HG02610 (cell line): ENCODE measurements around the gene C5orf24.
"Not testable (repeated sequence)": the region's sequence is repeated elsewhere in the genome, so short reads cannot be mapped to it uniquely, and the experiment has no call there.

ENCODE experiments used
- ATAC-seq: cut with Tn5 transposase; IDR thresholded peaks from one replicate; pipeline ENCODE4 v1.9.1; 2021; ENCODE audit warnings: mild to moderate bottlenecking, moderate library complexity; ENCODE audit not compliant: unreplicated experiment

Gene C5orf24

GRCh38 chr5:134856465-134856864 is 10.7 kb downstream of the C5orf24 start:
- not testable (repeated sequence) for ATAC-seq

DNA sequence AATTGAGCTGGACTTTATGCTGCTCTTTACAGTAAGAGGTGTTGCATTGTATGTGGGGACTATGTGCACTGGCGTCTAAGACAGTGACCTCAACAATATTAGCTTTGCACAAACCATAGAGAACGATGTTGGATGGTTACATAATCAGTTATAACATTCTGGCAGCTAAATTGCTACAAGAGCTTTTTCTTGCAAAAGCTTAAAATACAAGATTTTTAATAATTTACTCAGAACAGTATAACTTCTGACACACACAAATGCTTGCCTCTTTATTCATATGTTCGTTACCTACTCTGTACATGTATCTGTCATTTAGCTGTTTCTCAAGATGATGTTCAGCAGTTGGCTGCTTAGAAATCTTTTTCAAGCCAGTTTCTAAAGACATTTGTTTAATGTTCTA is 11.6 kb downstream of the C5orf24 start:
- ATAC-seq, result no peak

DNA sequence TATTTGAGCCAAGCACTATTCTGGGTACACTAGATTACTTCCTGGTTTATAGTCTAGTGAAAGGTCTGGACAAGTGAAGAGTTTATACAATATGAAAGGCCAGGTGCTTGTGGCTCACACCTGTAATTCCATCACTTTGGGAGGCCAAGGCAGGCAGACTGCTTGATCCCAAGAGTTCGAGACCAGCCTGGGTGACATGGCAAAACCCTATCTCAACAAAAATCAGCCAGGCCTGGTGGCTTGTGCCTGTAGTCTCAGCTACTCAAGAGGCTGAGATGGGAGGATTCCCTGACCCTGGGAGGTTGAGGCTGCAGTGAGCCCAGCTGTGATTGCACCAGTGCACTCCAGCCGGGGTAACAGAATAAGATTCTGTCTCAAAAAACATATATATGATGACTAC is 18.9 kb downstream of the C5orf24 start:
- no peak for ATAC-seq

GRCh38 chr5:134873494-134873893 is 27.7 kb downstream of the C5orf24 start:
- ATAC-seq, result no peak

GRCh38 chr5:134873987-134874830 is 28.4 kb downstream of the C5orf24 start, which contains the start of gene TXNDC15:
TSS of gene TXNDC15 (plus strand) at chr5:134874371. CDS start at chr5:134874428, 57 bp downstream.
- peak; percentile 83 for ATAC-seq

DNA sequence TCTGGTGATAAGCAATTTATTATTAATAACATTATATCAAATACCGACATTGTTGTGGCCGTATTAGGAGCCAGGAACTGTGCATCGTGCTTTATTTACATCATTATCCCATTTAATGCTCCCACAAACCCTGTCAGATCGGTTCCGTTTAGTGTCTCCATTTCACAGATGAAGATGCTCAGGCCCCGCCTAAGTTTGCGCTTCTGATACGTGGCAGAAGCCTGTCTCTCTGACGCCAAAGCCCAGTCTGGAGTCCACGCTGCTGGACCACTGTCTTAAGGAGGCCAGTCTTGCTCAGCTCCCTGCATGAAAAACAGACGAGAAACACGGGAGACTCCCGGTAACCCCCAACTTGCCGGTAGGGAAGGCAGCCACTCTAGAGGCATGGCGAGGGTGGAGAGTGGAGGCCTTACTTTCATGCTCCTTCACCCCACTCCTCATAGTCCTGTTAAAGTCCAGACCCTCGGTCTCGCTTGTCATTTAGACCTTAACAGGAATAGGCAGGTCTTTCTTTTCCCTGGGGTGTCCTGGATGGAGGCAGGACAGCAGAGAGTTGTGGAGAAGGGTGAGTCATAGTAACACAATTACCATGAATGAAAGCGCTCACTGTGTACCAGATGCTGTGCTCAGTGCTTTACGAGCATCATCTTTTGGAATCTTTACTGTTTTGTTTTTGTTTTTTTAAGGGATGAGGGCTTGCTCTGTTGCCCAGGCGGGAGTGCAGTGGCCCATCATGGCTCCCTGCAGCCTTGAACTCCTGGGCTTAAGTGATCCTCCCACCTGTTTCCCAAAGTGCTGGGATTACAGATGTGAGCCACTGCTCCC is 29.3 kb downstream of the C5orf24 start:
- peak; percentile 28 for ATAC-seq

DNA sequence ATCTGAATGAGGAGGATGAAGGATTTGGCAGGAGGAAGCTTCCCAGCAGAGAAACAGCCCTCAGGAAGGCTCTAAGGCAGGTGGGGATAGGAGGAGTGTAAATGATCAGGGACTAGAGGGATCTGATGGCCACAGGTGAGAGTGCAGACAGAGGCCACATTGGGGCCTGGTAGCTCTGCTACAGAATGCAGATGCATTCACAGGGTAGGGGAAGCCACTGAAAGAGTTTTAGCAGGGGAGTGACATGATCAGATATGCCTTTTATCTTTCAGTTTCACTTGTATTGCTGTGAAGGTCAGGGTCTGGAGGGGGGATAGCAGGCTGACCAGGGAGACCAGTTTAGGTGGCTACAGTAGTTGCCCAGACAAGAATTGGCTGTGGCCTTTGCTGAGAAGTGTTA is 31.4 kb downstream of the C5orf24 start:
- ATAC-seq, result peak; percentile 30

GRCh38 chr5:134878403-134878802 is 32.6 kb downstream of the C5orf24 start:
- no peak for ATAC-seq

GRCh38 chr5:134879456-134879855 is 33.7 kb downstream of the C5orf24 start:
- ATAC-seq, result no peak

DNA sequence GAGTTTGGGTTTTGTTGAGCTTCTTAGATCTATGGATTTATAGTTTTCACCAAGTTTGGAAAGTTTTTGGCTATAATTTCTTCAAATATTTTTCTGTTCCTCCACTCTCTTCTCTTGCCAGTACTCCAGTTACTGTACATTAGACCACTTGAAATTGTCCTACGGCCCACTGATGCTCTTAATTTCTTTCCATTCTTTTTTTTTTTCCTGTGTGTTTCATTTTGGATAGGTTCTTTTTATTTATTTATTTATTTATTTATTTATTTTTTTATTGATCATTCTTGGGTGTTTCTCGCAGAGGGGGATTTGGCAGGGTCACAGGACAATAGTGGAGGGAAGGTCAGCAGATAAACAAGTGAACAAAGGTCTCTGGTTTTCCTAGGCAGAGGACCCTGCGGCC is 35.2 kb downstream of the C5orf24 start:
- ATAC-seq, result not testable (repeated sequence)

DNA sequence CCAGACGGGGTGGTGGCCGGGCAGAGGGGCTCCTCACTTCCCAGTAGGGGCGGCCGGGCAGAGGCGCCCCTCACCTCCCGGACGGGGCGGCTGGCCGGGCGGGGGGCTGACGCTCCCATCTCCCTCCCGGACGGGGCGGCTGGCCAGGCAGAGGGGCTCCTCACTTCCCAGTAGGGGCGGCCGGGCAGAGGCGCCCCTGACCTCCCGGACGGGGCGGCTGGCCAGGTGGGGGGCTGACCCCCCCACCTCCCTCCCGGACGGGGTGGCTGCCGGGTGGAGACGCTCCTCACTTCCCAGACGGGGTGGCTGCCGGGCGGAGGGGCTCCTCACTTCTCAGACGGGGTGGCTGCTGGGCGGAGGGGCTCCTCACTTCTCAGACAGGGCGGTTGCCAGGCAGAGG is 35.9 kb downstream of the C5orf24 start:
- not testable (repeated sequence) for ATAC-seq

GRCh38 chr5:134887593-134888159 is 41.9 kb downstream of the C5orf24 start:
- ATAC-seq, result no peak

DNA sequence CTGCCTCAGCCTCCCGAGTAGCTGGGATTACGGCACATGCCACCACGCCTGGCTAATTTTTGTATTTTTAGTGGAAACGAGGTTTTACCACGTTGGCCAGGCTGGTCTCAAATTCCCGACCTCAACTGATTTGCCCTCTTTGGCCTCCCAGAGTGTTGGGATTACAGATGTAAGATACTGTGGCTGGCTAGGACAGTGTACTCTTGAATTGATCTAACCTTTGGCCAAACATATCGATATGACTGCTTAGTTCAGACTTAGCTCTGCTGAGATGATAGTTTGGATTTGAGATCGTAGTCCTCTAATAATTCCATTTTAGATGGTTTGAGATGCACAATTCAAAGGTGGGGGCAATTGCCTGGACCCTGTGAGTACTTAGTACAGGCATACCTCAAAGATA is 43.6 kb downstream of the C5orf24 start:
- ATAC-seq, result no peak

DNA sequence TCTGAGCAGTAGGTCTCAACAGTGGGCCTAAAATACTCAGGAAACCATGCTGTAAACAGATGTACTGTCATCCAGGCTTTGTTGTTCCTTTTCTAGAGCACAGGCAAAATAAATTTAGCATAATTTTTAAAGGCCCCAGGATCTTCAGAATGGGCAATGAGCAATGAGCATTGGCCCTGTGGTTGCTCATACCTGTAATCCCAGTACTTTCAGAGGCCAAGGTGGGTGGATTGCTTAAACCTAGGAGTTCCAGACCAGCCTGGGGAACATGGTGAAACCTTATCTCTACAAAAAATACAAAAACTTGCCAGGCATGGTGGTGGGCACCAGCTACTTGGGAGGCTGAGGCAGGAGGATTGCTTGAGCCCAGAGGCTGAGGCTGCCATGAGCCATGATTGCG is 45.7 kb downstream of the C5orf24 start:
- ATAC-seq, result no peak

GRCh38 chr5:134892282-134892681 is 46.5 kb downstream of the C5orf24 start:
- ATAC-seq, result no peak

DNA sequence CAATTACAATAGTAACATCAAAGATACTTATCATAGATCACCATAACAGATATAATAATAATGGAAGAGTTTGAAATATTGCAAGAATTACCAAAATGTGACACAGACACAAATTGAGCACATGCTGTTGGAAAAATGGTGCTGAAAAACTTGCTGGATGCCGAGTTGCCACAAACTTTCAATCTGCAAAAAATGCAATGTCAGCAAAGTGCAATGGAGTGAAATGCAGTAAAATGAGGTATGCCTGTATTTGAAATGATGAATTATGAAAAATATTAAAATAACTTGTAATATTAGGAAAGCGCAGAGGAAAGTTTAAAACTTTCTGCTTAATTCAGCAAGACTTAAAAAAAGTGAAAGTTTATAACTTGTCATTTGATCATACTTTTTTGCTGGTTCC is 47.2 kb downstream of the C5orf24 start:
- no peak for ATAC-seq

DNA sequence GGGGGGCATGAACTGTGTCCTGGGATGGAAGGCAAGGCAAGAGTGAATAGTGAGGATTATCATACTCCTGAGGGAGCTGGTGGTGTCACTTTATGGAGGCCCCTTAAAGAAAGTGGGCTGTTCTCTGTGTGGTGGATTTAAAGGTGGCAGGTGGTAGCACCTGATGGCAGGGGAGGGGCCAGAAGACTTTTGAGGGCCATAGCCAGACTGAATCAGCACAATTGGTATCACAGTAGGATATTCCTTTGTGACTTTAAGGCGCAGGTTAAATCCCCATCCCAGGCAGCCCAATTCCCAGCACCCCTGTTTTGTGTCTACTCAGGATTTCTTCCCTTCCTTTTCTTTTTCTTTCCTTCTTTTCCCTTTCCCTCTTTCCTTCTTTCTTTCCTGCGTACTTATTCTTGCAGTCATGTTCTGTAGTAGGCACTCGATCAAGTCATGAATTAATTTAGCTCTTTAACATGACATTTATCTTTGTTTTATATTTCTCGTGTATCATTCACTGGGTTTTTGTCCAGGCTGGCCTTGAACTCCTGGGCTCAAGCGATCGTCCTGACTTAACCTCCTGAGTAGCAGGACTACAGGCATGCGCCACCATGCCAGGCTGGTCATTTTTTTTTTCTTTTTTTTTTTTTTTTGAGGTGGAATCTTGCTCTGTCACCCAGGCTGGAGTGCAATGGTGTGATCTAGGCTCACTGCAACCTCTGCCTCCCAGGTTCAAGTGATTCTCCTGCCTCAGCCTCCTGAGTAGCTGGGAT is 48.2 kb downstream of the C5orf24 start:
- ATAC-seq, result no peak

- ATAC-seq, result peak; percentile 27
These were observed 56.5 kb downstream of the C5orf24 start for GRCh38 chr5:134902071-134902801.

GRCh38 chr5:134904610-134905245 is 59.0 kb downstream of the C5orf24 start, which contains the start of gene PCBD2:
TSS of gene PCBD2 (plus strand) at chr5:134905131. CDS start at chr5:134905140, 9 bp downstream.
- ATAC-seq, result peak; percentile 85
